NK-92 (cell line): ENCODE results near the gene TGFBRAP1.

Experiments used
- DNase-seq: peaks from one replicate; lab custom pipeline; 2025; ENCODE audit not compliant: unreplicated experiment; lab: John Stamatoyannopoulos, UW

TGFBRAP1 gene, protein sequence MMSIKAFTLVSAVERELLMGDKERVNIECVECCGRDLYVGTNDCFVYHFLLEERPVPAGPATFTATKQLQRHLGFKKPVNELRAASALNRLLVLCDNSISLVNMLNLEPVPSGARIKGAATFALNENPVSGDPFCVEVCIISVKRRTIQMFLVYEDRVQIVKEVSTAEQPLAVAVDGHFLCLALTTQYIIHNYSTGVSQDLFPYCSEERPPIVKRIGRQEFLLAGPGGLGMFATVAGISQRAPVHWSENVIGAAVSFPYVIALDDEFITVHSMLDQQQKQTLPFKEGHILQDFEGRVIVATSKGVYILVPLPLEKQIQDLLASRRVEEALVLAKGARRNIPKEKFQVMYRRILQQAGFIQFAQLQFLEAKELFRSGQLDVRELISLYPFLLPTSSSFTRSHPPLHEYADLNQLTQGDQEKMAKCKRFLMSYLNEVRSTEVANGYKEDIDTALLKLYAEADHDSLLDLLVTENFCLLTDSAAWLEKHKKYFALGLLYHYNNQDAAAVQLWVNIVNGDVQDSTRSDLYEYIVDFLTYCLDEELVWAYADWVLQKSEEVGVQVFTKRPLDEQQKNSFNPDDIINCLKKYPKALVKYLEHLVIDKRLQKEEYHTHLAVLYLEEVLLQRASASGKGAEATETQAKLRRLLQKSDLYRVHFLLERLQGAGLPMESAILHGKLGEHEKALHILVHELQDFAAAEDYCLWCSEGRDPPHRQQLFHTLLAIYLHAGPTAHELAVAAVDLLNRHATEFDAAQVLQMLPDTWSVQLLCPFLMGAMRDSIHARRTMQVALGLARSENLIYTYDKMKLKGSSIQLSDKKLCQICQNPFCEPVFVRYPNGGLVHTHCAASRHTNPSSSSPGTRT

DNA sequence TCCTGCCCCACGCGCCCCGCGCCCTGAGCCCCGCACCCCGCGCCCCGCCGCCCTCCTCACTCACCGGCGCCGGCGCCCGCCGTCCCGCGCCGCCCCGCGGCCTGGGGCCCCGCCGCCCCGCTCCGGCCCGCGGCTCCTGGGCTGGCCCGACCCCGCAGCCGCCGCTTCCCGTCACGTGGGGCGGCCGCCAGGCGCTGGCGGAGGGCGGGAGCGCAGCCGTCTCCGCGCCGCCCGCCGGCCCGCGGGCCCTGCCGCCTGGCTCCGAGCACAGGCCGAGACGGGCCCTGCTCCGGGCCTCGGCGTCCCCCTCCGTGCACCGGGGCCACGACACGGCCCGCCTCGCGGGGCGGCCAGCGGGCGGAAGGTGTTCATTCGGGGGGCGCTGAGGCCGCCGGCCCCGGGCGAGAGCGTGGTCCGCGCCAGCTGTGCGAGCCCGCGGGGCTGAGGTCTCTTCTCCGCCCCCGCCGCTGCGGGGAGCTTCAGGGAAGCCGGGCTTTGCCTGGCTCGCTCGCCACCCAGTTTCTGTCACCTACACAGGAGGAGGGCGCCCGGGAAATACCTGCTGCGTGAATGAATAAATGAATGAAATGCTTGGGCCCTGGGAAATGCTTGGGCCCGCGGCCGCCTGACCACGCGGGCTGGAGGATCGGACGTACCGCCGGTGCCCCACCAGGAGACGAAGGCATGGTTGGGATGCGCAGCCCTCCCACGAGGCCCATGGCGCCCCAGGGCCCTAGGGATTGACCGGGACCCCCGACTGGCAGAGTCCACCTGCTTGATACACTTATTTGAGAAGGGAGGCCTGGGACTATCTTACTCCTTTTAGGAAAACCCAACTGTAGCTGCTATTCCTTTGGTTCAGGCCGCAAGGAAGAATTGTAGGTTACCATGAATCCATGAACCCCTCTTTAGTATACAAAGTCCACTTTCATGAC, at the start of gene TGFBRAP1:
TGFBRAP1 (minus strand) TSS at position 175 of the 935 bp plus-strand sequence. CDS start 21,434 bp downstream, outside the sequence.
- no peak for DNase-seq

DNA sequence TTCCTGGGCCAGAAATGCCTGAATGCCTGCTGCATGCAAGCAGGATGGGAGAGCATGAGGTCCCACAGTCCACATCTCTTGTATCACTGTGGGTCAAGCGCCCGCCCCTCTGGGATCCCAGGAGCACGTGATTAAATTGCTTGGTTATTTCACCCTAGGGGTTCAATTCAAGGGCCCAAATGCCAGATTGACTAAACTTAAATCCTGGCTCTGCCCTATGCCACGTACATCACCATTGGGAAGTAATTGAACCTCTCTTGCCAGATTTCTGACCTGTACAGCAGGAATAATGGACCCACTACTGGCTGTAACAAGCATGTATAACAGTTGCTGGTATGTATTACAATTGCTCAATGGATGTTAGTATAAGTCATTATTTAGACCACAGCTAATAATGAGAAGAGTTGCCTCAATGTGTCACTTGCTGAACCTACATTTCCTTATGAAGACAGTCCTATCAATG, 49.4 kb upstream of the TGFBRAP1 start:
- no peak for DNase-seq

DNA sequence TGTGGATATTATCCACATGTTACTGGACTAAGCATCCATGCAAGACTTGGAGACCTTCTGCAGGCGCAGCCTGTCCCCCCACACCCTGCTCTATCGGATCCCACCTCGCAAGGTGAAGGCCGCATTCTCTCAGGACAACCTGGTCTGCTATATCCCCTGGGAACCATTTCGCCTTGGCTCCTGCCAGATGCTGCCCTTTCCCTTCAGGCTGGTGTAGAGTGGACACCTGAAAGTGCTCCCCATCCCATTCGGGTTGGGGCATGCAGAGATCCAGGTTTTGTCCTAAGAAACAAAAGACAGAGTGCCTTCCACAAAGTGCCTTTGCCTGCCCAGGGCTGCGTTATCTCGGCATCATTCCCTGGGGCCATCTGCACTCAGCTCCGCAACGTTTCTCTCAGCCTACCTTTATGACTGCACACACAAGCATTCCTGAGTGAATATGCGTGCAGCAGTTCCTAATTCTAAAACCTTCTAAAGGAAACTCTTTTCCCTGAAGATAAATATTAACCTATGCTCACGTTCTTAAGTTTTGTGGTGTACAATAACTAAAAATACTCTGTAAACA, 48.8 kb upstream of the TGFBRAP1 start:
- DNase-seq = no peak

DNA sequence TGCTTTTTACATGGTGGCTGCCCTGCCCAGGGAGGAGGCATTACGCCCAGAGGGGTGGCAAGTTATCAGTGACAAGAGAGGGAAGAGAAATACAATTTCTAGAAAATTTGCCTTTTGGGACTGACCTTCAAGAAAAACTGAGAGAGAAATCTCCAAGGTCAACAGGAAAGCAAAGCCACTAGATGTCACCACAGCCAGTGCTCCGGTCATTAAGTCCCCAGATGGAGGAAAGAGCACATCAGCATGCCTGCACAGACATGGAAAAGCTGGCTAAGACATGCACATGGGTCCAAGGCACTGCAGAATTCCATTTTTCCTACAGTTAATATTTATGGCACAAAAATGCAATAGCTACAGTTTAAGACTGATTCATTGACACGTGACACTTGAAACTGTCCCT, 48.3 kb upstream of the TGFBRAP1 start:
- DNase-seq = no peak

DNA sequence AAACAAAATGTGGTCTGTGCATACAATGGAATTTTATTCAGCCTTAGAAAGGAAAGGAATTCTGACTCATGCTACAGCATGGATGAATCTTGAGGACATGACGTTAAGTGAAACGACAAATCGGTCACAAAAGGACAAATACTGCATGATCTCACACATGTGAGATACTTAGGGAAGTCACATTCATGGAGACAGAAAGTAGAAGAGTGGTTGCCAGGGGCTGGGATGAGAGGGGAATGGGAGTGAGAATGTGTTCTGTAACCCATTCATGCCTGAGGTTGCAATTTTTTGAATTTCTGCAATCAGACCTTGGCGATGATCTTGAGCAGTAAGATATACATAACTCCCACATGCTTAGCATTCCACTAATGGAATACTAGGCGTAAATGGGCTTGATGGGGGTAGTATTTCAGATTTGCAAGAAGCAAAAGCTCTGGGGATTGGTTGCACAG, 47.3 kb upstream of the TGFBRAP1 start:
- DNase-seq = no peak

DNA sequence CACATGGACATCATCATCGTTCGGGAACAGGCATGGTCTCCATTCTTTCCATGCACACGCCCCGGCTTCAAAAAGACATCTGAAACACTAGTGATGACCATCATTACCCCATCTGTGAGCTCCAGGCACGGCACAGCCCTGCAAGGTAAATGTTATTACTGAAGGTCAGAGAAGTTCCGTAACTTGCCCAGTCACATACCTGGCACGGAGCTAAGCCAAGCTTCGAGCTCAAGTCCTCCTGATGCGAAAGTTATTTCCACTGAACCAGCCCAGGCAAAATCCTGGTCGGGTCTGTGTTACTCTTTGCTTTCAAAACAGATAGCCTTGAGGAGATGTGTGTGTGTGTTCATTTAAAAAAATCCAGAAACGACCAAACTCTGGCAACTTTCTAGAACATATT, 46.5 kb upstream of the TGFBRAP1 start:
- no peak for DNase-seq

DNA sequence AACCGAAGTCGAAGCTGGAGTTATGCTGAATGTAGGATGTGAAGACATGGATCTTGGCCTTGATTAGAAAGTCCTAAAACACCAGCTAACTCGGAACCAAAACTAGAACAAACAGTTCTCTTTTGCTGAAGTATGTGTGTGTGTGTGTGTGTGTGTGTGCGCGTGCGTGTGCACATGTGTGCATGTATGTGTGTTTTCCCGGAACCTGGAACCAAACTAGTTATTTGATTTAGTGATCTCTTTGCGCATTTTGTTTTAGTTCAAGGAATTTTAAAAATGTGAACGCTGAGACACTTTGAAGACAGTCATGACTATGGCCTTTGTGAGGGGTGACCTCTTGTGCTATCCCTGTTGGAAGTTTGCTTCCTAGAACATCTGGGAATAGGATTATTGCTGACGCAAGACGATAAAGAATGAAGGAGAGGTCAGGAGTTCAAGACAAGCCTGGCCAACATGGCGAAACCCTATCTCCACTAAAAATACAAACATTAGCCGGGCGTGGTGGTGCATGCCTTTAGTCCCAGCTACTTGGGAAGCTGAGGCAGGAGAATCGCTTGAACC, 45.5 kb upstream of the TGFBRAP1 start:
- no peak for DNase-seq

DNA sequence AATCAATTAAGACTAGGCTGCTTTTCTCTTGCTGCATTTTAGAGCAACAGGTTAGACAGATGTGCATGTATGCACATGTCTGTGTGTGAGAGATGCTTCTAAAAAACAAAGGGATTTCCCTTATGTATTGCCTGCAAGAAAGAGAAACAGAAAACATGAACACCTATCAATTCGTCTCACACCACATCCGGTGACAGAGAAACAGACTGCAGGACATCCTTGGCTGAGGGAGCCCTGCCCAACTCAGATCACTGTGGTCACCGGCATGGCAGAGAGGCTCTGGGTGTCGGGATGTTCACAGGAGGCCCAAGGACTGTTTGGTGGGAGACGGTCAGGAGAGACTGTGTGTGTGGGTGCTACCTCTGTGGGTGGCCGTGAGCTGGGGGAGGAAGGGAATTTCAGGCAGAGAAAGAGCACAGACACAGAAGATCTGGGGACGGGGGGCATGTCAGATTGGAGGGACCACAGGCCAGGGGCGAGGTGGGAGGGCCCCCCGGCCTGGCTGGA, 44.4 kb upstream of the TGFBRAP1 start:
- DNase-seq = no peak

DNA sequence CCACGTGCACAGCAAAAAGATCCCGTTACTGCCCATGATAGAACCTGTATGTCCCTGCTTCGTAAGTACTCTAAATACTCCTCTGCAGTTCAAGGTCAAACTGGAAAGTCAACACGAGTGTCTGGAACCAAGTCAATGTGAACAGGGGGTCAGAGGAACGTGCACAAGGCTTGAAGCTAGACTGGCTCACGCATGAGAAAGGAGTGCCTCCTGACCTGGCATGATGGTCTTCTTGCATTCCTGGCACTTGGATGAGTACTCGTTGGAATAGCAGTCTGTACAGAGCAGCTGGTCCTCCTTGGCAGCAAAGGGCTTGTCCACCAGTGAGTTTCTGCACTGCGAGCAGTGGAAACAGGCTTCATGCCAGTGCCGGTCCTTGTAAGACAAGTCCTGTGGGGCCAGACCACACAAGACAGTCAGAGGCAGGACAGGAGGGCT, 43.8 kb upstream of the TGFBRAP1 start:
- DNase-seq = no peak

DNA sequence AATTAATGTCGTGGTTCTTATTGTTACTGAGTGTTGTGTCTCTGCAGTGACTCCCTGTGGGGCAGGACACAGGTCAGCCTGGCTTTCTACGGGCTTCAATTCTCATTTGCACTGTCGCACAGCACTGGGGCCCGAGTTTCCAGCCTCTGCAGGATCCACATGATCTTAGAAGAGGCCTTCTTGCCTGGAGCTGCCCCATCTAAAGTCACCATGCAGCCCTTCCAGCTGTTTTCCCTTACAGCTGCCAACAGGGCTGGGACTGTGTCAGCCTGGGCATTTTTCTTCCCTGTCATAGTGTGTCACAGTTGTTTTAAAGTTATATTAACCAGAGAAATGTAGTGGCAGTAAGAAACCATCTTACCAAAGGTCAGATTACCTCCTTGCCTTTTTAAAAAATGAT, 42.3 kb upstream of the TGFBRAP1 start:
- no peak for DNase-seq

DNA sequence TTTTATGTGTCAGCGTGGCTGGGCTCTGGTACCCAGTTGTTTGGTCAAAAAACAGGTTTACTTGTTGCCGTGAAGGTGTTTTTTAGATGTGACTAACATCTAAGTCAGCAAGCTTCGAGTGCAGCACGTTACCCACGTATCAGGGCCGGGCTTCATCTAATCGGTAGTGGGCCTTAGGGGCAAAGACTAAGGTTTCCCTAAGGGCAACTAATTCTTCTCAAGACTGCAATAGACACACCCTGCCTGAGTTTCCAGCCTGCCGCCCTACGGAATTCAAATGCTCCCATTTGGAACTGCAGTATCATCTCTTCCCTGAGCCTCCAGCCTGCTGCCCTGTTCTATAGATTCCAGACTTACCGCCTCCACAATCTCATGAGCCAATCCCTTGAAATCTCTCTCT, 41.6 kb upstream of the TGFBRAP1 start:
- no peak for DNase-seq

DNA sequence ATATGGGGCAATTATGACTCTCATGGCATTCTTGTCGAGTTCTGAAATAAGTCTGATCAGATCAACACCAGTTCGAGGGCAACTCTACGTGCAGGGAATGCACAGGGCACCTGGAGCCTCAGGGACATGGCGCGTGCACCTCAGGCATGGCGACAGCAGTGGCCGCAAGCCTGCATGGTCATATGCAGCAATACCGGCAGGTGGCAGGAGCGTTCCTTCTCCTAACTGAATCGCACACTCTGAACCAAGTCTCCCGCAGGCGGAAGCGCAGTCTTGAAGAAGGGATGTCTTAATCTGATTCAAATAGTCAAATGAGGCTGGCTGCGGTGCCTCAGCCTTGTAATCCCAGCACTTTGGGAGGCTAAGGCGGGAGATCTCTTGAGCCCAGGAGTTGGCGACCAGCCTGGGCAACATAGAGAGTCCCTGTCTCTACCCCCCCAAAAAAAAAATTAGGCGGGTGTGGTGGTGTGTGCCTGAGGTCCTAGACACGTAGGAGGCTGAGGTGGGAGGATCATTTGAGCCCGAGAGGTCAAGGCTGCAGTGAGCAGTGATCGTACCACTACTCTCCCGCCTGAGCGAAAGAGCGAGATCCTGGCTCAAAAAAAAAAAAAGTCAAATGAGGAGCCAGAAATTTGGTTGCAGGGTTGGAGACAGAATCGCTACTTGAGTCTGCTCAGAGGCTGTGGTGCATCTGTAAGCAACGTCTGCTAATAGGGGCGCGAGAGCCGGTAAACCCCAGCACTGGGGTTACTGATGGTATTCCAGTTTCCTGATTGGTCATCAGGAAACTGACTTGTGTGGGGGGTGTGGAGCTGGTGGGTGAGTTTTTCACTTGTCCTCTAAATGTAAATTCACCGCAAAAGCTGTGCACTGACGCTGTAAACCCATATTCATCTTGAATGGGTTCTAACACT, 40.5 kb upstream of the TGFBRAP1 start:
- peak; percentile 25 for DNase-seq

DNA sequence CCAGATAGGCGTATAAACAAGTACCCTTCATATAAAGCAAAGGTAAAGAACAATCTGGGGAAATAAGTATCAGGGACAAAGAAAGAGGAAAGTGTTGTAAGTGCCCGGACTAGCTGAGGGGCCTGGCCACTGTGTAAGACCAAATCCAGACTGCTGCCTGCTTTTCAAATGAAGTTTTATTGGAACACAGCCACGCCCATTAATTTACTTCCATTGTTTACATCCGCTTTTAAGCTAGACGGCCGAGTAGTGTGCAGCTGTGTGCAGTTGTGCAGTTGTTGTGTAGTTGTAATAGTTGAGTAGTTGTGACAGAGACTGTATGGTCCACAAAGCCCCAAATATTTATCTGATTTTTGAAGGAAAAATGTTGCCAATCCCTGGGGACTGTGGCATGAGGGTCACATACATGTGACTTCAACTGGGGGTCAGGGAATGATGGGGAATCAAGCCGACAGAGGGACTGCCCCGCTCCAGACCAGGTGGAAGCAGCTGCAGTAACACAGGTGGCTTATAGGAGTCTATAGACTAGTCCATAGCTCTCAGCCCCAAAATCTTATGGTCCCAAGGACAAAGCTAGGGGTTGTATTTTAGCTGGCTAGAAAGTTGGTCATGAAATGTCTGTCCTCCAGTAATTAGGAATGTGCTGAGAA, 39.3 kb upstream of the TGFBRAP1 start:
- DNase-seq = no peak

DNA sequence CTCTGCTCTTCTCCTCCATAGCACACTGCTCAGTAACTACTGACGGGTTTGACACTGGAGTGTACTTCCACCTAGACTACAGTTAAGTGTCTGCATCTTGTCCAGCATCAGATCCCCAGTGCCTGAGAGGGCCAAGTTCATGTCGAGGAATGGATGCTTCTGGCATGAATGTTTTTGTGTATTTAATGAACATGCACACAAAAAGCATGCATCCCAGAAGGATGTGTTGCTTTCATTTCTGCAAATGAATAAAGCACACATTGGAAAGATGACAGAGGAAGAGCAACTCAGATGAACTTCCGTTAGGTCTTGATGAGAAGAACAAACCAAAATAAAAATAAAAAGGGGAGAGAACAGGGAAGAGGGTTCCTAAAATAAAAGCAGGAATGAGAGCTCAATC, 35.7 kb upstream of the TGFBRAP1 start:
- DNase-seq = no peak

DNA sequence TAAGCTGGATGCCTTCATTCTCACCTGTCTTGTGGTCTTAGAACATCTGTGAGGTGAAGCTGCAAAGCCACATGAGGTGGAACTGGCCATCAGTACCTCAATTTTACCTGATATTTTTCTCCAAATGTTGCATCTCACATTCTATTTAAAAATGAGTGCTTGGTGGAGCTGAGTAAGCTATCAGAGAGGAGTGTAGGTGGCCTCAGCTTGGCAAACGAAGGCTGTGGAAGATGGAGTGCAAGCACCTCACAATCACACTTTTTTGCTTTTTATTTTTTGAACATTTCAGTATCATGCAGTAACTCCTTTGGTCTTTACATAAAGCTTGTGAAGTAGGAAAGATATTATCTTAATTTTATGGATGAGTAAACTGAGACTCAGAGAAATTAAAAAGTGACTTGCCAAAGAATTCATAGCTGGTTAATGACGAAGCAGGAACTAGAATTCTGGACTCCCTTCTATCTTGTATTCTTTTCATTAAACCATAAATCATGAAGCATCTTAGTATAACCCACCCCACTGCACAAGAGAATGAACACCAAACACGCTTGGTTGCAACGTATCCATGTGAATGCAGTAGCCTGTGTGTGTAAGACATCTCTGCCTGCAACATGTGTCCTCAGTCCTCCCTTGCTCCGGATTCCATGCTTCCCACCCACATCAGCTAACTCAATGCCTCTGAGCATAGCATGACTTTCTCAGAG, 35.1 kb upstream of the TGFBRAP1 start:
- no peak for DNase-seq

DNA sequence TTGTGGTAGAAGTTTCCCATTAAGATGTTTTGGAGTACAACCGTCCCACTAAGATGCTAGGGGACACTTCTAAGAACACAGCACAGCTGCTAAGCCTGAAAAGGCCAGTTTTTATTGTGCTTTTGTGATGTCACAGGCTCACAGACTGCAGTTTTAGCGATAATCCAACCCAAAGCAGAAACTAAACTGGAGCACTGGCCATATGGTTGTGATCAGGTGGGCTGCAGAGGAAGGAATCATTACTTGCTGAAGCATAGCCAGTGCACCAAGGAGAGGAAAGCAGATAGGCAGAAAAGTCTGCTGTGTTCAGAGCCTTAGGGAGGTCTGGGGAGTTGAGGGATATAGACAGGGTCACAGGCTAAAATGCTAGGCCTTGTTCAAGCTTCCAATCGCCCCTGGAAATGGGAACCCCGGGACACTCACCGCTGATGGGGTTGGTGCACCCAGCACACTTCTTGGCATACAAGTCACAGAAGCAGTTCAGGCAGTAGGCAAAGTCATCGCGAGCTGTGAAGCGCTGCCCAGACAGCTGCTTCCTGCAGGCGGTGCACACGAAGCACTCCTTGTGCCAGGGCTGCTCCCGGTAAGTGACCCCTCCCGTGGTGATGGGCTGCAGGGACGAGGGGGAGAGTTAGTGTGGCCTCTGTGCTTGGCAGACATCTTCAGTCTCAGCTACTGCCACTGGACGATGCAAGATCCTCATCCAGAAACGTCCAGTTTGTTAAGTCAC, 33.5 kb upstream of the TGFBRAP1 start:
- no peak for DNase-seq
